Large intestine (tissue), 3 donors: ENCODE measurements around the gene SLC45A3. TPM values are rescaled to one million over a fixed set of nuclear protein-coding genes. Genes with fewer than 3 reads are reported as not detected.

ENCODE experiments used
- DNase-seq, 2 donors: peaks; one replicate each; pipeline versions ENCODE4 v3.0.0 to v3.0.0-alpha.2; 2013
- H3K27ac ChIP-seq: one replicate; pipeline ENCODE4 v1.5.1; 2013; ENCODE audit warnings: low read length
- H3K27me3 ChIP-seq: 2 replicates; pipeline ENCODE4 v1.6.1; 2013; ENCODE audit warnings: low read length; ENCODE audit not compliant: control insufficient read depth, insufficient read depth
- H3K36me3 ChIP-seq: 2 replicates; pipeline ENCODE4 v1.6.1; 2013; ENCODE audit warnings: low read length; ENCODE audit not compliant: control insufficient read depth, insufficient read depth
- H3K4me1 ChIP-seq: one replicate; pipeline ENCODE4 v1.6.1; 2013; ENCODE audit warnings: low read length; ENCODE audit not compliant: control insufficient read depth, insufficient read depth
- H3K4me3 ChIP-seq: one replicate; pipeline ENCODE4 v1.5.1; 2013; ENCODE audit warnings: low read length
- H3K9me3 ChIP-seq: one replicate; pipeline ENCODE4 v1.6.1; 2013; ENCODE audit warnings: mild to moderate bottlenecking, low read depth, low read length, moderate library complexity; ENCODE audit not compliant: control insufficient read depth
- WGBS: methylation state at CpG from one replicate; pipeline ENCODE4 v1.1.5; 2013; ENCODE audit warnings: low lambda C conversion rate; ENCODE audit not compliant: insufficient coverage; 5-methylcytosine and 5-hydroxymethylcytosine counted together
- polyA plus RNA-seq: library from polyadenylated mRNA; unstranded; fragments of 120-200 nt; gene quantifications from one replicate; pipeline ENCODE4 v1.2.1, GENCODE V29; 2013

The SLC45A3 gene
- polyA plus RNA-seq, 1 donor, result 9.3 TPM

GRCh38 chr1:205681364-205681763 is 1.1 kb upstream of the SLC45A3 start:
- whole genome bisulfite sequencing, result no CpG with 5 or more reads among the region's 3 CpGs
- Histone ChIP-seq H3K9me3 (no peaks in the 10 kb centered on the region), H3K4me3 (no peak overlapping the region), H3K4me1 (peaks cover 34% of the 10 kb centered on the region), H3K27ac (no peak overlapping the region), H3K36me3 (no peaks in the 10 kb centered on the region), H3K27me3 (no peaks in the 10 kb centered on the region)
- DNase-seq, result no peak

DNA sequence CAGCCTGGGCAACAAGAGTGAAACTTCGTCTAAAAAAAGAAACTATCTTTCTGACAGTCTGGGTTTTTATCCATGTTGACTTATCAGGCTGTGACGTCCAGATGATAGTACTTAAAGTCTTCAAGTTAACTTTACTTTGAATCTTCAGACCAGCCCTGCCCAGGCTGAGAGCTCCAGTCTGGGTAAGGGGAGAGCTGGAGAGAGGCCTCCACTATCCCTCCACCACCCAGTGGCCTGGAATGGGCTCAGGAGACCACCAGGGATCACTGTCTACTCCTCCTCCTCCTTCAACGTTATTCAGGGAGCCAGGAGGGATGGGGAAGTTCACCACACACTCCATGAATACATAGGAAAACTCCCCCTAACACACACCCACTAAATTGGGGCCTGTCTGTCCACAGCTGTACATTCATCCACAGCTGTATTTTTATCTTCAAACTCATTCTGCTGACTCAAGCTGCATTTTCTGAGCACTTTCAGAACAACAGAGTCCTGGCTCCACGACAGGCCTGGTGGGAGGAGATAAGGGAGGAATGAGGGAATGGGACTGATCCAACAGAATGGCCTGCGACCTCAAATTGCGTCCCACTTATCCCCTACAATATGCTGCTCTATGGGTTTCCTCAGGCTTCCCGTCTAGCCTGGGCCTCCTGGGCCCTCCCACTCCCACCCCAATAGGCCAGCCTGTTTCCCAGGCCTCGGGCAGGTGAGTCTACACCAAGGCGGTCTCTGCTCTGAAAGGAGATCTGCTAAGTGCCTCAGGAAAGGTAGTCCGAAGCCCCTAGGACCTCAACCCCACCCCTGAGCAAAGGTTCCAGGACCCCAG is 1.8 kb downstream of the SLC45A3 start:
- Histone ChIP-seq H3K9me3 (no peaks in the 10 kb centered on the region), H3K4me1 (peaks cover 59% of the 10 kb centered on the region), H3K36me3 (peaks cover 4% of the 10 kb centered on the region), H3K27me3 (no peaks in the 10 kb centered on the region), H3K27ac (peak overlapping the region; percentile 90), H3K4me3 (peak overlapping the region; percentile 56)
- DNase-seq, result peak in 1 of 2 donors; percentile 76
- WGBS, result no CpG with 5 or more reads among the region's 10 CpGs

DNA sequence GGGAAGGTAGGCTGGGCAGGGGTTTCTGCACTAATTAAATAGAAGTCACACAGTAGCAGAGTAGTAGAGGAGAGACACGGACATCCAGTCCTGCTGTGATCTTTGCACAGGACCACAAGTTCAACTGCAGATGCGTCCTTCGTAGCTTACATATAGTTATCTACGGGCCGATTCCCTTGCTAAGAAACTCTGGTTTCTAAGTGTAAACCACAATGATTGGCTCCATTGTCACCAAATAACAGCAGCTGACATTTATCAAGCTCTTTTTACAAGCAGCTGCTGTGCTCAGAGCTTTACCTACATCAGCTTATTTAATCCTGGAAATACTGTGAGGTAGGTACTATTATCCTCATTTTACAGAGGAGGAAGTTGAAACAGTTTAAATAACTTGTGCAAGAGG is 3.1 kb downstream of the SLC45A3 start:
- H3K4me3 ChIP-seq, result no peak overlapping the region
- no CpG with 5 or more reads among the region's 5 CpGs for WGBS
- peak overlapping the region; percentile 90 for H3K27ac ChIP-seq
- peaks cover 72% of the 10 kb centered on the region for H3K4me1 ChIP-seq
- H3K36me3 ChIP-seq, result peaks cover 4% of the 10 kb centered on the region
- no peaks in the 10 kb centered on the region for H3K9me3 ChIP-seq
- DNase-seq, result peak in 1 of 2 donors; percentile 75
- no peaks in the 10 kb centered on the region for H3K27me3 ChIP-seq

GRCh38 chr1:205676597-205676996 is 3.7 kb downstream of the SLC45A3 start:
- Histone ChIP-seq H3K4me1 (peaks cover 76% of the 10 kb centered on the region), H3K4me3 (no peak overlapping the region), H3K36me3 (peaks cover 4% of the 10 kb centered on the region), H3K27ac (peak overlapping the region; percentile 90), H3K9me3 (no peaks in the 10 kb centered on the region), H3K27me3 (no peaks in the 10 kb centered on the region)
- WGBS, result no CpG with 5 or more reads among the region's 3 CpGs
- DNase-seq, result peak in 1 of 2 donors; percentile 76

DNA sequence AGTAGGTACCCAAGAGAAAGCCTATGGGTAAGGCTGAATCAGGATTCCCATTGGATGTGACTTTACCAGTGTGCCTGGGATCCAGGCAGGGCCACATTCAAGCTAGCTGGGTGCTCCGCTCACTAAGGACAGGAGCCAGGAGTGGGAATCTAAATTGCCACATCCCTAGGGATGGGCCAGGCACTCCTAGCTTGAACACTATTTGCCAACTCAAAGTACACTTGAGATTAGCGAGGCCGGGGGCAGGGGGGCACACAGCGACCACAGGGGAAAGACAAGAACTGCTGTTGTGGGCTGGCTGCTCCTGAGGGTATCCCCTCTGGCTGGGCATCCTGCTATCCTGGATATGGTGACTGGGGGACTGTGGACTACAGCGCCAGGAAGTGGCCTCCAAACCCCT is 4.3 kb downstream of the SLC45A3 start:
- Histone ChIP-seq H3K27ac (peak overlapping the region; percentile 90), H3K4me3 (no peak overlapping the region), H3K36me3 (peaks cover 4% of the 10 kb centered on the region), H3K4me1 (peaks cover 80% of the 10 kb centered on the region), H3K27me3 (no peaks in the 10 kb centered on the region), H3K9me3 (no peaks in the 10 kb centered on the region)
- no CpG with 5 or more reads among the region's 5 CpGs for WGBS
- peak; percentile 80 to 91 for DNase-seq

GRCh38 chr1:205675247-205675646 is 5.1 kb downstream of the SLC45A3 start:
- Histone ChIP-seq H3K27ac (peak overlapping the region; percentile 90), H3K9me3 (no peaks in the 10 kb centered on the region), H3K4me3 (no peak overlapping the region), H3K4me1 (peaks cover 82% of the 10 kb centered on the region), H3K27me3 (no peaks in the 10 kb centered on the region), H3K36me3 (peaks cover 4% of the 10 kb centered on the region)
- no CpG with 5 or more reads among the region's 4 CpGs for WGBS
- no peak for DNase-seq

GRCh38 chr1:205672970-205673369 is 7.3 kb downstream of the SLC45A3 start:
- H3K27ac ChIP-seq, result peak overlapping the region; percentile 39
- H3K4me1 ChIP-seq, result peaks cover 91% of the 10 kb centered on the region
- no CpG with 5 or more reads among the region's 4 CpGs for WGBS
- H3K4me3 ChIP-seq, result no peak overlapping the region
- H3K9me3 ChIP-seq, result no peaks in the 10 kb centered on the region
- peaks cover 4% of the 10 kb centered on the region for H3K36me3 ChIP-seq
- no peaks in the 10 kb centered on the region for H3K27me3 ChIP-seq
- DNase-seq, result peak in 1 of 2 donors; percentile 52

DNA sequence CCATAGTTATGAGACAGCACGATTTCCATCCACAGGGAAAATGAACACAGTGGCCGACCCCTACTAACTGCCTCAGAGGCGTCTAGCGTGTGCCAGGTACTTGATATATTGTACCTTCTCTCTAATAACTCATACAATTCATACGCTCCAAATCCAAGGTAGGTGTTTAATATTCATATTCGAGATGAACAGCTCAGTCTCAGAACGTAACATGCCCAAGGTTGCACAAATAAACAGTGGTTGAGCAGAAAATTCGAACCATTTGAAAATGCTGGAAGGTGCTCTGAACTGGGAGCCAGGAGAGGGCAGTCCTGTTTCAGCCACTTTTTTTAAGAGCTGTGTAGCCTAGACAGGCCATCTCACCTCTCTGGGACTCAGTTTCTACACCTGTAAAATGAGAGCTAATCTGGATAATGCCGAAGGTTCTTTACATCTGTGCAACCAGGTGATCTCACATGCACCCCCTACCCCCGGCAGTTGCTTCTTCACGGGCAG is 7.9 kb downstream of the SLC45A3 start:
- Histone ChIP-seq H3K9me3 (no peaks in the 10 kb centered on the region), H3K27ac (peak overlapping the region; percentile 39), H3K4me1 (peaks cover 91% of the 10 kb centered on the region), H3K4me3 (no peak overlapping the region), H3K27me3 (no peaks in the 10 kb centered on the region), H3K36me3 (peaks cover 4% of the 10 kb centered on the region)
- DNase-seq, result no peak
- WGBS, result 45% methylated on average over 2 of the region's 11 CpGs

DNA sequence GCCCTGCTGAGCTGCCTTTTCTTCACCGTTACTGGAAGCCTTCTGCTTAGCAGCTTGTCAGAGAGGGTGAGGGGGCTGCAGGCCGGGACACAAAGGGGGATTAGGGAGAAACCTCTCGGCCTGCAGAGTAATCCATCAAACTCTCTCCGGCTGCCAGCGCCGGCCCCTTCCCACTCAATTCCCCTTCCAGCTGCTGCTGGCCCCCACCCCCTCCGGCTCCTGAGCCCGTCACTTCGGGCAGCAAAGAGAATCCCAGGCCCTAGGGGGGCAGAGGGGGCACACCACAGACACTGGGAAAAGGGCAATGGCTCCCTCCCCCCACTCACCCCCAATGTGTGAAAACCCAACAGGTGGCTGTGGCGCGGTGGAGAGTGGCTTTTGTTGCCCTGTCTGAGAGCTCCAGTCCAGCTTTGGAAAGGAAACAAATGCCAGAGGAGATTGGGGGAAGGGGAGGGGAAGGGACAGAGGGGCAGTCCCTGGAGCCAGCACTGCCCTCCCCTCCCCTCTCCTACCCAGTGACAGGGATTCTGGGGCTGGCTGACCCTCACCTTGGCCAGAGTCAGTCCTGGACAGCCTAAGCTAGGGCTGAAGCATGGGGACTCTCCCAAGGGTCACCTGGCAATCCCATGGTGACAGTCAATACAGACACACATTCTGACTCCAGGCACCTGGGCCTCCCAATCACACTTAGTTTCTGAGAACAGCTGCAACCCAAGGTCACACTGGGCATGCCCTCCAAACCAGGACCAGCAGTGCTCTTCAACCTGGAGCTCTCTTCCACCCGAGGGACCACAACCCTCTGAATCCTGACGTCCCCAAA is 9.5 kb downstream of the SLC45A3 start:
- no peak for DNase-seq
- peaks cover 88% of the 10 kb centered on the region for H3K4me1 ChIP-seq
- no peaks in the 10 kb centered on the region for H3K9me3 ChIP-seq
- no peaks in the 10 kb centered on the region for H3K27me3 ChIP-seq
- no peak overlapping the region for H3K27ac ChIP-seq
- H3K4me3 ChIP-seq, result no peak overlapping the region
- no CpG with 5 or more reads among the region's 13 CpGs for WGBS
- peaks cover 4% of the 10 kb centered on the region for H3K36me3 ChIP-seq

- Histone ChIP-seq H3K27ac (no peak overlapping the region), H3K9me3 (no peaks in the 10 kb centered on the region), H3K36me3 (peaks cover 4% of the 10 kb centered on the region), H3K4me1 (peaks cover 88% of the 10 kb centered on the region), H3K4me3 (no peak overlapping the region), H3K27me3 (no peaks in the 10 kb centered on the region)
- DNase-seq, result no peak
- WGBS, result no CpG with 5 or more reads among the region's 5 CpGs
Measured at GRCh38 chr1:205670150-205670446, 10.2 kb downstream of the SLC45A3 start.
